COLO829 (cell line): ENCODE results near the gene MORN2.
A peak's percentile ranks its signal among the peaks of the same experiment; 100 is the strongest.

Experiments used
- DNase-seq: peaks from one replicate; pipeline ENCODE4 v3.0.0; 2012; ENCODE audit warnings: low spot score

Gene MORN2

DNA sequence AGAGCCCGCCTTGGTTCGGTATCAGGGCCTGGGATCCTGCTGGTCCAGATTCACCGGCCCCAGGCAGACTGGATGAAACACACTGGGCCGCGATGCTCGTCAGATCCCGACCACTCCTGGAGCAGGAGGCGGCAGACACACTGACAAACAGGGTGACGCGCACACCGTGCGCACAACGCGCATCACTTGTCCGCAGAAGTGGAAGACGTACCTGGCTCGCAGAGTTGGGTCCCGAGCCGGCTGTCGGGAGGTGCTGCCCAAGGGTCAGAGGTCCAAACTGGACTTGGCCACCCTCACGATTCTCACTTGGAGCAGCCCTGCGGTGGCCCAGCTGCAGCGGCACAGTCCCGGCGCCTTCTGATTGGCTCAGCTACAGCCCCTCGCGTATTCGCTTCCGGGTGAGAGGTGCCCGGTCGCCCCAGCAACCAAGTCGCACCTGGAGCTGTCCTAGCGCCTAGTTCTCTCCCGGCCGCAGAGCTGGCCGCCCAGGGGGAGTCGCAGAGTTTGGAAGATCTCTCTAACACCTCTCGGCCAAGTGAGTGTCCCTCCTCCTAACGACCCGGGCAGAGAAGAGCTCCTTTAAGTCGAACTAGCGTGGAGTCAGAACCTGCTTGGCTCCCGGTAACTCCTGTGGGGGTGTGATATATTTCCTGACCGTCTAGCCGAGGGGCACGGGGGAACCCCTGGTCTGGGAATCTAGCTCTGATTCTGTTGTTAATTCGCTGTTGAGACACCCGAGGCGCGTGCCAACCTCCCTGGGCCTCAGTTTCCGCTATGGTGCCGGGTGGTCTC is at the start of gene MORN2, which contains the start of gene DHX57:
TSS of gene MORN2 (plus strand) at position 401 of the 792 bp plus-strand sequence.
TSS of gene DHX57 (minus strand) at position 359 of the 792 bp plus-strand sequence. CDS start 7,529 bp downstream, outside the sequence.
- peak; percentile 89 for DNase-seq

DNA sequence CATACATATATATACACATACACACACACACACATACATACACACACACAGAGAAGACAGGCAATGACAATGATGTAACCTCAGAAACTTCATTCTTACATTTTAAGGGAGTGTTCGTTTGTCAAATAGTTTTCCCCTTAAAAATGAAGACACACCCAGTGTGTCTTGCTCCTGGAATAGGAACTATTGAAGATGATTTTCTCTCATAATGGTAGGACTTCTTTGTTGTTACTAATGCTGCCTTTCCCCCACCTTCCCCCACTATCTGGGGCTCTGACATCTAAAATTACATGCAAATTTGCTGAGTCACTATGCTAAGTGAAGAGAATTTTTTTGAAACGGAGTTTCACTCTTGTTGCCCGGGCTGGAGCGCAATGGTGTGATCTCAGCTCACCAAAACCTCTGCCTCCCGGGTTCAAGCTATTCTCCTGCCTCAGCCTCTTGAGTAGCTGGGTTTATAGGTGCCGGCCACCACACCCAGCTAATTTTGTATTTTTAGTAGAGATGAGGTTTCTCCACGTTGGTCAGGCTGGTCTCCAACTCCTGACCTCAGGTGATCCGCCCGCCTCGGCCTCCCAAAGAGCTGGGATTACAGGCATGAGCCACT is 48.1 kb upstream of the MORN2 start:
- peak; percentile 27 for DNase-seq

DNA sequence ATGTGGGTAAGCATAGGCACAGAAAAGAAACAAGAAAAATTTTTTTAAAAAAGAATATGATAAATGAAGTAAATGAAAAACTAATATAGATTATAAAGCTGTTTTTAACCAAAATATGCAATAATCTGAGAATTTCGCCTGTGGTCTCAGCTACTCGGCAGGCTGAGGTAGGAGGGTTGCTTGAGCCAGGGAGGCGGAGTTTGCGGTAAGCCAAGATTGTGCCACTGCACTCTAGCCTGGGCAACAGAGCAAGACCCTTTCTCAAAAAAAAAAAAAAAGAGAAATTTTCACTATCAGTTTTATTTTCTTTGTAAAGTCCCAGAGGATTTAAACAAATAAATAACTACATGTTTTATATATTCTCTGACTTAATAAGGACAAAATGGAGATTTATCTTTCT is 47.3 kb upstream of the MORN2 start:
- DNase-seq, result no peak

DNA sequence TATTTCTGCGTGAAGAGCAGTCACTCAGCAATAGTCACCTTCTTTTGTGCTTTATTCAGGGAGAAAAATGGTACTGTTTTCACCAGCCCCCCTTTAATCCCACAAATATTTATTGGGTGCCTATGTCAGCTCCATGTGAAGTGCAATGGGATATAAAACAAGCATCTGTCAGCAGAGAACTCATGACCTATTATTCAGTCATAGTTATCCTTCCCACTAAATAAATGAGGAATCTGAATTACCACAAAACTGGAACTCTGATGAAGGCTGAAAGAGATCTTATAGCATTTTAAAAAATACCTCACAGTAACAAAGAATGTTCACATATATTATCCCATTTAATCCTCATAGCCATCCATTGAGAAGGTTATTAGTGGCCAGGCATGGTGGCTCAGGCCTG is 45.8 kb upstream of the MORN2 start:
- DNase-seq, result no peak

DNA sequence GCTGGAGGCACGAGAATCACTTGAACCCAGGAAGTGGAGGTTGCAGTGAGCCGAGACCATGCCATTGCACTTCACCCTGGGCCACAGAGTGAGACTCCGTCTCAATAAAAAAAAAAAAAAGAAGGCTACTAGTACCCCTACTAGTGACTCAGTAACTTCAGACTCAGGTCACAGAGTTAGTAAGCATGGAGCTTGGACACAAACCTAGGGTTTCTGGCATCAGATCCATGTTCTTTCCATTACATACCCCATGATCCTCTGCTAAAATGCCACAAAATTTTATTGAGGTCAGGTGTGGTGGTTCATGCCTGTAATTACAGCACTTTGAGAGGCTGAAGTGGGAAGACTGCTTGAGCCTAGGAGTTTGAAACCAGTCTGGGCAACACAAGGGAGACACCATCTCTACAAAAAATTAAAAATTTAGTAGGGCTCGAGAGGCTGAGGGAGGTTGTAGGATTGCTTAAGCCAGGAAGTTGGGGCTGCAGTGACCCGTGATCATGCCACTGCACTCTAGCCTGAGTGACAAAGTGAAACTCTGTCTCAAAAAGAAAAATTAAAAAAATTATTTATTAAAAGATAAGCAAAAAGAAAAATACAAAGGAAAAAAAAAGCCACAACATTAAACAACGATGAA is 45.1 kb upstream of the MORN2 start:
- no peak for DNase-seq

DNA sequence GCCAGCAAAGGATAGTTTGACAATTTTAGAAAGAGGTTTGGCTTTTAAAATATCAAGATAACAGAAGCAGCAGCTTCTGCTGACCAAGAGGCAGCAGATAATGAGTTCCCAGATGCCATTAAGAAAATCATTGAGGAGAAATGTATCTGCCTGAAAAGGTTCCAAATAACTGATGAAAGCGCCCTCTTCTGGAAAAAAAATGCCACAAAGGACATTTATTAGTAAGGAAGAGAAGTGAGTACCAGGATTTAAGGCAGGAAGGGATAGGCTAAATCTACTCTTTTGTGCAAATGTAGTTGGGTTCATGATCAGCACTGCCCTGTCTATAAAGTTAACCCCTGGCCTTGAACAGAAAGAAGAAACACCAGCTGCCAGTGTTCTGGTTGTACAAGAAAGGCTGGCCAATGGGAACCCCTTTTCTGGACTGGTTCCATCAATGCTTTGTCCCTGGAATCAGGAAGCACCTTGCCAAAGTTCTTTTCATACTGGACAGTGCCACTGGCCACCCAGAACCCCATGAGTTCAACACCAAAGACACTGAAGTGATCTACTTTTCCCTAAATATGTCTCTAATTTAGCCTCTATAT is 40.7 kb upstream of the MORN2 start:
- no peak for DNase-seq

DNA sequence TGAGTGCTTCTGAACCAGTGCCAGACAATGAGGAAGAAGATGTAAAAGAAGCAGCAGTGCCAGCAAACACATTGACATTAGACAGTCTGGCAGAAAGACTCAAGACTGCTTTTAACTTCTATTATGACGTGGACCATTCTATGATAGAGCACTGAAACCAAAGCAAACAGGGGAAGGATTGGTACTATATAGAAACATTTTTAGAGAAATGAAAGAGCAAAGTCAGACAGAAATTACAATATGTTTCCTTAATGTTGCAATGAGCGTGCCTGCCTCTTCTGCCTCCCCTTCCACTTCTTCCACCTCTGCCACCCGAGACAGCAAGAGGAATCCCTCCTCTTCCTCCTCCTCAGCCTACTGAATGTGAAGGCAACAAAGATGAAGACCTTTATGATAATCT is 39.8 kb upstream of the MORN2 start:
- no peak for DNase-seq

DNA sequence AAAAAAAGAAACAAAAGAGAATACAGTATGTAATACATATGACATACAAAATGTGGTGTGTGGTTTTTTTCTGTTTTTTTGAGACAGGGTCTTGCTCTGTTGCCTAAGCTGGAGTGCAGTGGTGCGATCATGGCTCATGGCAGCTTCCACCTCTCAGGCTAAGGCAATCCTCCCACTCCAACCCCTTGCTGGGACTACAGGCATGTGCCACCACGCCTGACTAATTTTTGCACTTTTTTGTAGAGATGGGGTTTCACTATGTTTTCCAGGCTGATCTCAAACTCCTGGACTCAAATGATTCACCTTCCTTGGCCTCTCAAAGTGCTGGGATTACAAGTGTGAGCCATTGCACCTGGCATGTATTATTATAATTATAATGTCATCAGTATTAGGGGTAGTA is 39.0 kb upstream of the MORN2 start:
- DNase-seq, result no peak

DNA sequence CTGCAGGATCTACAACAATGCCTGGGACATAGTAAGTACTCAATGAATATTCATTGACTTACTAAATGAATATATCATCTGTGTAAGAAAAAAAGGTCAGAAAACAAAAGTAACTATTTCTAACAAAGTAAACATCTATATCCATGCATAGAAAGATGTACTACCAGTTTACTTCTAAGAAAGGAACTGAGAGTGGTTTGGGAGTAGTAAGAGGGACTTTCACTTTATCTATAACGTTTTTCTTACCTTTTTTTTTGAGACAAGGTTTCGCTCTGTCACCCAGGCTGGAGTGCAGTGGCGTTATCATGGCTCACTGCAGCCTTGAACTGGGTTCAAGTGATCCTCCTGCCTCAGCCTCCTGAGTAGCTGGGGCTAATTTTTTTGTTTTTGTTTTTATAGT is 25.7 kb upstream of the MORN2 start:
- DNase-seq, result no peak

DNA sequence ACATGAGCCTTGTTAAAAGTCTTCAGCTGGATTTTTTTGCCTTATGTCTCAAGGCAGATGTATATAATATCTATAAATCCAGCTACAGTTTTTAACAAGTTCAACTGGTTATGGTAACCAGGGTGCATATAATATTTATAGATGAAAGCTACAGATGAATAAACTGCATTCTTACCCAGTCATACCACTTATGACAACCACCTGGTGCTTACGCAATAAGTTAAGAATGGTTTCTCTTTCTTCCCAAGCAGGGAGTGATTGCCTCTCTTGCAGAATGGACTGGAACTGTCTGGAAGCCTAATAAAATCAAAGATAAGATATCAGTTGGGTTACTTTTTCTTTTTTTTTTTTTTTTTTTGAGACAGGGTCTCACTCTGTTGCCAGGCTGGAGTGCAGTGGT is 19.6 kb upstream of the MORN2 start:
- DNase-seq, result no peak

DNA sequence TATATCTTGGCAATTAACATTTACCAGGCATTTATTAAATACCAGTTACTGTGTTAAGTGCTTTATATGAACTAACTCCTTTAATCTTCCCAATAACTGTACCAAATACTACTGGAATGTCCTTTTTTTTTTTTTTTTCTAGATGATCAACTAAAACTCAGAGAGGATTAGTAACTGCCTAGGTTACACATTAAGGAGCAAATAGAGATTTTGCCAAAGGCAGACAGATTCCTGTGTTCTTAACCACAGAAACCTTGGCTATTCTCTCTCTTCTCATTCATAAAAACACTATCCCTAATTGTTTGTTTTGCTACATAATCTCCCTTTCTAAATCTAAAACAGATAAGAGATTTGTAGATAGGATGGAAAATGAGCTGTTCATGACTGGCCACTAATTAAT is 13.3 kb upstream of the MORN2 start:
- DNase-seq, result no peak

DNA sequence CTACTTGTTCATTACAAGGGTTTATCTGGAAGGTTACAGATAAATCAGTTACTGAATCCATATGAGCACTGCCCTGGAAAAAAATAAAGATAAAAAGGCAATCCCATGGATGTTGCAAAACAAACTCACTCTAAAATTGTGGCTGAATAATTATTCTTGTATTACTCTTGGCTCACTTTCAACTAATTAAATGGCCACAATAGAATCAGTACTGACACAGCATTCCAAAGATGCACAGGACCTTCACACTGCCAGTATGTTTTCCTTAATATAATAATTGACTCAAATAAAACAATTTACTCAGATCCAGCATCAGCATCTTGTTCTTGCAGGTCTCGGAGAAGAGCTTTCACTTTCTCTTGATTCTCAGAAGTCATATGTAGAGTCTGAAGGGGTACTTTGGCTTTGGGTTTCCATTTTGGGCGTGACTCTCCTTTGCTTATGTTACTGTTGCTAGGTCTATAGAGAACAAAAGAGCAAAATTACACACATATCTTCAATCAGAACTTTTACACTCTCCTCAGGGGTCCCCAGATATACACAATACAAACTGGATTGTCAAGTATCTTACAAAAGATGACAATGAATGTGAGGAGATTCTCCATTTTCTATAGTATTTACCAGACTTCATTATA is 12.6 kb upstream of the MORN2 start:
- no peak for DNase-seq

DNA sequence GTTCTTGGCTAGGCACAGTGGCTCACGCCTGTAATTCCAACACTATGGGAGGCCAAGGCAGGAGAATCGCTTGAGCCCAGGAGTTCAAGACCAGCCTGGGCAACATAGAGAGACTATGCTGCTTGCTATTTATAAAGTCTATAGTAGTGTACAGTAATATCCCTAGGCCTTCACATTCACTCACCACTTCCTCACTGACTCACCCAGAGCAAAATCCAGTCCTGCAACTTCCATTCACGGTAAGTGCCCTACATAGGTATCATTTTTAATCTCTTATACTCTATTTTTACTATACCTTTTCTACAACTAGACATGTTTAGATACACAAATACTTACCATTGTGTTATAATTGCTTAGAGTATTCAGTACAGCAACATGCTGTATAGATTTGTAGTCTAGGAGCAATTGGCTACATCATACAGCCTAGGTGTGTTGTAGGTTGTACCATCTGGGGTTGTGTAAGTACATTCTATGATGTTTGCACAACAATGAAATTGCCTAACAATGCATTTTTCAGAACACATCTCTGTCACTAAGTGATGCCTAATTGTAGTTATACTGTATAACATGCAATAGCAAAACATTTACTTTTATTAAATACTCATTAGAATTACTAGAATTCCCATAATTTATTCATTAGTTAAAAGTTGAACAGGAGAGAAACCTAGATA is 8.9 kb upstream of the MORN2 start:
- DNase-seq, result no peak

DNA sequence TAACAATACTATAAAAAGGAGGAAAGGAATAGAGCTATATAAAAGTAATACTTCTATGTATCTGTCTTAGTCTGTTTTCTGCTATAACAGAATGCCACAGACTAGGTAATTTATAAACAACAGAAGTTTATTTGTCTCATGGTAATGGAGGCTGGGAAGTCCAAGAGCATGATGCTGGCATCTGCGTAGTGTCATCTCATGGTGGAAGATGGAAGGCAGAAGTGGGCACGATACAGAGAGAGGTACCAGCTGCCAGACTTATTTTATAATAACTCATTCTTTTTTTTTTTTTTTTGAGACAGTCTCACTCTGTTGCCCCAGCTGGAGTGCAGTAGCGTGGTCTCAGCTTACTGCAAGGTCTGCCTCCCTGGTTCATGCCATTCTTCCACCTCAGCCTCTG is 4.3 kb upstream of the MORN2 start:
- DNase-seq, result no peak

DNA sequence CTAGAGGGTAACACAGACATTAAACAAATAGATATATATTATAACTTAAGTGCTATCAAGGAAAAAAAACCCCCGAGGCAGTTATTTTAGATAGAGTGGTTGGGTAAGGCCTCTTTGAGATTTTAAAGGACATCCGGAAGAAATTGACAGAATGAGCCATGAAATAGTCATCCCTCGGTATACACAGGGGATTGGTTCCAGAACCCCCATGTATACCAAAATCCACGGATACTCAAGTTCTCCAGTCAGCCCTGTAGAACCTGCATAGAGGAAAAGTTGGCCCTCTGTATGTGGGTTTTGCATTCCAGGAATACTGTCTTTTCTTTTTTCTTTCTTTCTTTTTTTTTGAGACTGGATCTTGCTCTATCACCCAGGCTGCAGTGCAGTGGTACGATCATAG is 2.0 kb upstream of the MORN2 start:
- DNase-seq, result no peak

DNA sequence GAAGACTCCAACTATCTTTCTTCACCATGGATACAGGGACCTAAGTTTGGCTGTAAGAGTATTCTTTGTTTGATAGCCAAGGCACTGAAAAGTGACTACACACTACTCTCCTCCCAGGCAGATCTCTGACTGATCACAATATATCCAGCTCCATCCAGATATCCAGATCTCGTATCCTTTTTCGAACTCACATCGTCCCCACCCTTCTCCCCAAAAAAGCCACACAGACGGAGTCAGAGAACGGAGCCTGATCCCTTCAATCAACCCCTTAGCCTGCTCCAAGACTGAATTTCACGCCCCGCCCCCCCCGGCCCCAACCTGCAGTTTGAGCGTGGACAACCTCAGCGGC is 575 bp upstream of the MORN2 start:
- DNase-seq, result no peak

DNA sequence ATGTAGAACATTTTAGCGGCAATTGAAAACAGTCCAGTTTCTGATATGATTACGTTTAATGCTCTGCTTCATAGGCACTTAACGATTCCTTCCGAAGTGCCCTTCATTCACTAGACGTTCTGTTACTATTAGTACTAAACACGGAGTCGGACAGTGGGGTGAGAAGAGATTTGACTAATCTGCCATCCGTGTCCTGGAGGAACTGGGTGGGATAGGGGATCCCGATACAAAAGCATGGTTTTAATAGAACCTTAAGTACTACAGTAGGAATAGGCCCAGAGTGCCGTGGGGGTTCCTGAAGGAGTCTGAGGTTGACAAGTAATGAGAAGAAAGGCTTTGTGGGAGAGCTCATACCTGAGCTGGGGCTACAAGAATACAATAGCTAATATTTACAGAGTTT is 631 bp downstream of the MORN2 start:
- DNase-seq, result no peak

DNA sequence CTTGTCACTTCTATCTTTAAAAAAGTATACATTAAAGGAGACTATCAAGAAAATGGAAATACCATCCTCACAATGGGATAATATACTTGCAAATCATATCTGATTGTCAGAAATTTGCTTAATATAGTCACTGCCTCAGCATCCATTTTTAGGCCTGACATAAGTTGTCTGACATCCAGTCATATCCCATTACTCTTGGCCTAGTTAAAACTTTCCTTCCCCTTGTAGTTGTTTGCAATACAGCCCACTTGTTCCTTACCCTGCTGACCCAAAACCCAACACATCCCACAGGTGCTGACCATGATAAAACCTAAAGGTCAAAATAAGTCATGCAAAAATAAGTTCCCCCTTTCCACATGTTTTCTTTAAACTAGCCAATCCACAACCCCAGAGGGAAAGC is 10.3 kb downstream of the MORN2 start:
- no peak for DNase-seq

DNA sequence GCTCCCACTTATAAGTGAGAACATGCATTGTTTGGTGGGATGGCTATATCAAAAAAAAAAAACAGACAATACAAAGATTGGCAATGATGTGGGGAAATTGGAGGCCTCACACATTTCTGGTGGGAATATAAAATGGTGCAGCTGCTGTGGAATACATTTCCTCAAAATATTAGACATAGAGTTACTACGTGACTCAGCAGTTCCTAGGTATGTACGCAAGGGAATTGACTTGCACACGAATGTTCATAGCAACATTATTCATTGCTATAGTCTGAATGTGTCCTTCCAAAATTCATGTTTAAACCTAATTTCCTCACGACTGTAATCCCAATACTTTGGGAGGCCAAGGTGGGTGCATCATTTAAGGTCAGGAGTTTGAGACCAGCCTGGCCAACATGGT is 11.6 kb downstream of the MORN2 start:
- DNase-seq, result no peak

DNA sequence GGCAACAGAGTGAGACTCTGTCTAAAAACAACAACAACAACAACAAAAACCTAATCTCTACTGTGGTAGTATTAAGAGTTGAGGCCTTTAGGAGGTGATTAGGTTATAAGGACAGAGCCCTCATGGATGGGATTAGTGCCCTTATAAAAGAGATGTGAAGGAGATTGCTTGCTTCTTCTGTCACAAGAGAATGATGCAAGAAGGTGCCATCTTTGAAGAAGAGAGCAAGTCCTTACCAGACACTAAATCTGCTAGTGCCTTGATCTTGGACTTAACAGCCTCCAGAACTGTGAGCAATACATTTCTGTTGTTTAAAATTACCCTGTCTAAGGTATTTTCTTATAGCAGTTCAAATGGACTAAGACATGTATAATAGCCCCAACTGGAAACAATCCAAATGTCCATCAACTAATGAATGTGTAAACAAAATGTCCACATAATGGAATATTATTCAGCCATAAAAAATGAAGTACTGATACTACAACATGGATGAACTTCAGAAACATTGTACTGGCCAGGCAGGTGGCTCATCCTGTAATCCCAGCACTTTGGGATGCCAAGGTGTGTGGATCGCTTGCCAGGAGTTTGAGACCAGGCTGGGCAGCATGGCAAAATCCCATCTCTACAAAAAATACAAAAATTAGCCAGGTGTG is 12.3 kb downstream of the MORN2 start:
- DNase-seq, result no peak

DNA sequence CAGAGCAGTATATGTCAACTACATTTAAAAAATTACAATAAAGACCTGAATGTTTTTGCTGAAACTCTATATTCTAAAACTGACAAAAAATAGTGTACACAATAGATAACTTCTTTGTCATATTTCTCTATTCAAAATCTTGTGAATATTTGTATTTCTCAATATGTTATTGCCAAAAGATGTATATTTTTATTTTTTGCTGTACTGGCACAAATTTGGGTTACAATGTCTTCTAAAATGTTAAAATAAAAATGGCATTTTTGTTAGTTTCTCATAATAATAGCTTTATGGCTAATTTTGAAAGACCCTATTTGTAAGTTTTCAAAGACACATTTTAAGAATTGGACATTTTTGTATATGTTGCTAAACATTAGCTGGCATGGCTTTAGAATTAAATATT is 13.3 kb downstream of the MORN2 start:
- DNase-seq, result no peak

DNA sequence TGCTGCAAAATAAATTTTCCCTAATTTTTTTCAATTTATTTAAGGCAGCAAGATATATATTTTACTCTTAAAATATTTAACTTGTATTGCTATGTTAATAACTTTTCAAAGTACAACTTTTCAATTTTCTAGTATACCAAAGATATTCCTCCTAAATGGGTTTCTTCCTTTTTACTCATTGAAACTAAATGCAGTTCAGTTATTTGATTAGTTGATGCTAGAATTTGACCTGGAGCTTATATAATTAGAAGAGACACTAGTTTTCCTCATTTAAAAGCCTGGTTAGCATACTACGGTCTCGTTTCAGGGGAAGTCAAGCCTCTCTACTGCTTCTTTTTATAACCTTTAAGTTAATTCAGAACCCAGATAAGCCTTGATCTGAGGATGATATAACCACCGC is 13.8 kb downstream of the MORN2 start, which contains the start of gene ARHGEF33:
TSS of gene ARHGEF33 (plus strand) at position 301 of the 400 bp plus-strand sequence. CDS start 29,573 bp downstream, outside the sequence.
- DNase-seq, result no peak
